ENCODE measurements around the gene ACOXL. TPM values are rescaled to one million over a fixed set of nuclear protein-coding genes. Genes with fewer than 3 reads are reported as not detected.

The ACOXL gene
- total RNA-seq, 1 donor from 2014 or later = under 0.01 TPM

DNA sequence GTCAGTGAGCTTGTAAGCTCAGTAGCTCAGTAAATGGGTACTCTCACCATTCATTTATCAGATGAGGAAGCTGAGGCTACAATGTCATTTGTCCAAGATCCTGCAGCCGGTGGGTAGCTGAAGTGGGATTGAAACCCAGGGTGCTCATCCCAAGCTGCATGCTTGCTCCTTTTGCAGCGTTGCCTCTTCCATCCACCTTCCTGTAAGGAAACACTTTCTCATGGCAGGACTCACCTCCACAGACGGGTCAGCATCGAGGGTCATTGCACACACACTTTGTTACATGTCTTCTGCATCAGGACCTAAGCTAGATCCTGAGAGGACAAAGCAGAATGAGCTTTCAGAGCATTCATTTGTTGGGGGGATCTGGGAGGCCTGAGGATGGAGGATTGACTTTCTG is 60.7 kb downstream of the ACOXL start:
- no peak for DNase-seq (ENCODE audit: low read depth, low spot score)

- DNase-seq (ENCODE audit: low read depth, low spot score) = no peak
Observed at GRCh38 chr2:110794390-110794789, 62.0 kb downstream of the ACOXL start.

DNA sequence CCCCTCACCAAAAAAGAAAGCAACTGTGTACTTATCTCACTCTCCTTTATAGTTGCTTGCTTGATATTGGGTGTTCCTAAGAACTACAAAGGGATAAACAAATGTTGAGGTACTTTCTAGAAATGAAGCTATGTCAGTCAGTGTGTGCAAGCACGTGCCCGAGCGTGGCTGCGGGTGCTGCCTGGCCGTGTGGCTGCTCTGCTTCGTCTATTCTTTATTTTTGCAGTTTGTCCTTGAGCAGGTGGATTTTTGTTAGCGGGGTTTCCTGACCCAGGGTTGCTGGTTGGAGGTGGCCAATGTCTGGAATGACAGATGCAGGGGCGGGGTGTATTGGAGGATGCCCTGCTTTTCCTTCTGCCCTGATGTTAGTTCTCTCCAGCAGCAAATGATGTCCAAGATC is 62.6 kb downstream of the ACOXL start:
- no peak for DNase-seq (ENCODE audit: low read depth, low spot score)

DNA sequence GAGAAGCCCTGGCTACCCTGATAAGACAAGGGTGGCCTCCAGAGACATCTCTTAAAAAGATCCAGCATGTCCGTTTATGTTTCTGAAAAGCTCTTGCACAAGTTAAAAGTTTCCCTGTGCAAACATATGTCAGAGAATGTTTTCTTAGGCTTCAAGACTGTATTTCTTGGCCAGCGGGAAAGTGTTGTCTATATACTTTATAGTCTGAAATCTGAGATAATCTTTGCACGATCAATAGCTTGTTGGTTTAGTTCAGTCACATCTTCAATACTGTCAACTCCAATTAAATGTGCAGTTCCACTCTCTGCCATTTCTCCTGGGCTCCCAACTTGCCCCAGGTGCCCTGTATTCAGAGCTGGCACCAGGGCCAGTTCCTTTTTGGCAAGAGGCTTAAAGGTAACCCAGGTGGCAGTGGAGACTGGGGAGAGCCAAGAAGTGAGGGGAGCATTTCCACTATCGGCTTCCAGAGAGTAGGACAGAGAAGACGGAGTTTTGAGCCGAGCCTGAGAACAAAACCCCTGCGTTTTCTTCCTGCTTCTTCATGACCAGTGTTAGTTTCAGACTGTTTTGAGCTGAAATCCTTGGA is 64.4 kb downstream of the ACOXL start:
- no peak for DNase-seq (ENCODE audit: low read depth, low spot score)

DNA sequence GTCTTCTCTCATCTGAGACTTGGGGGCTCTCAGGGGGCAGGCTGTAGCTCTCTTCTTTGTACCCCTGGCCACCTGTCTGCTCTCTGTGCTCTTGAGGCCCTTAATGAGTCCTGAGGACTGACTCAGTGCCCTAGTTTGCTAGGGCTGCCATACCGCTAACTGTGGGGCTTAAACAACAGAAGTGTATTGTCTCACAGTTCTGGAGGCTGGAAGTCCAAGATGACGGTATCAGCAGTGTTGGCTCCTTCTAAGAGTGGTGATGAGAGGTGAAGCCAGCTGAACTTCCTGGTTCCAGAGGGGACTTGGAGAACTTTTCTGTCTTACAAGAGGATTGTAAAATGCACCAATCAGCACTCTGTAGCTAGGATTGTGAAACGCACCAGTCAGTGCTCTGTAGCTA is 67.0 kb downstream of the ACOXL start:
- no peak for DNase-seq (ENCODE audit: low read depth, low spot score)

DNA sequence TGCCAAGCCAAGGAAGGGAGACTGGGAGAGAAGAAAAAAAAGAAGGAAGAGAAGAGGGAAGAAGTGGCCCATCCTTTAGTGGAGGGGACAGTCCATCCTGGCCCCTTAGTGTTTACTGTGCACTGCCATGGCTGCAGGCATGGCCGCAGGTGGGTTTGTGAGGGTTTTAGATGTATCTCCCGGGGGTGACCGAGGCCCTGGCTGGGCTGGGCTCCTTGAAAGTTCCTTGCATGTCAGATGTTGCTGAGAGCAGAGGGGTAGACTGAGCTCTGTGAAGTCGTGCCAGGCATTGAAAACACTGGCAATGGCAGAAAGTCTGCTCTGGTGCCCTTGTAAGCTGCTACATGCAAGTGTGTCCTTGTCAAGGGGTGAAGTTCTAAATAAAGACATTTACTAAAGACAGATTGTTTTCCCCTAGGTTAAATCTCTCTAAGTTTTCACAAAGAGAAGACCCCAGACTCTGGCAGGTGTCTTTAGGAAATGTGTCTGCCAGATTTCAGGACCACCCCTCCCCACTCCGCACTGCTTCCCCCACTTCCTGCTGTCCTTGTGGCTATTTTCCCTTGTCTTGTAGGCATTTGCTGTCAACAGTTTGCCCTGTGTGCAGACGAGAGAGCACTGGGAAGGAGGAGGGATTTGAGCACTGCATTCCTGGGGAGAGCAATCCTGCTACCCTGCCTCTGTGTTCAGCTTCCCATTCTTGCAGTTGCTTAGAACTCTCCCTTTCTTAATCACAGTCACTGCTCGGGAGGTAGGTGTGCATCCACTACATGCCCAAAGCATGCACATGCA is 68.4 kb downstream of the ACOXL start:
- no peak for DNase-seq (ENCODE audit: low read depth, low spot score)

DNA sequence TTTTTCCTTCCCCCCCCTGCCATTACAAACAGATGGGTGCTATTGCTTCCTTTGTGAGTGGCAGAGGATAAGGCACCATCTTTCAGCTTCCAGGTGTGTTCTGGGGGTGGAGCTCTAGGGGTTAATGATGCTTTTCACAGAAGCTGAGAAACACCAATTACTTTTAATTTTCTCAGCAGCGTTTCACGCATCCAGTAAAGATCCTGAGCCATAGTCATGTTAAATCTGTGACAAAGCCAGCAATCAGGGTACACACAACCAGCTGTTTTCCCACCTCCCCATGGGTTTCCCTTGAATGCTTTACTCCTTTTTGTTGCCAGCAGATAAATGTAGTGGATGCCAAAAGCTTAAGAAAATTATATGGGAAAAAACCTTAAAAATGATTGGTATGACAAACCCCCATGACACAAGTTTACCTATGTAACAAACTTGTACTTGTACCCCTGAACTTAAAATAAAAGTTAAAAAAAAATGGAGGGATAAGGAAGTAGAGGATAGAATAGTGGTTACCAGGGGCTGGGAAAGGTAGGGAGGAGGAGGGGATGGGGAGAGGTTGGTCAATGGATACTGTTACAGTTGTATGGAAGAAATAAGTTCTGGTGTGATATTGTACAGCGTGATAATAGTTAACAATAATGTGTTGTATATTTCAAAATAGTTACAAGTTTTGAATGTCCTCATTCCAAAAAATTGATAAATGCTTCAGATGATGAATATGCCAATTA is 70.0 kb downstream of the ACOXL start:
- DNase-seq (ENCODE audit: low read depth, low spot score) = no peak

DNA sequence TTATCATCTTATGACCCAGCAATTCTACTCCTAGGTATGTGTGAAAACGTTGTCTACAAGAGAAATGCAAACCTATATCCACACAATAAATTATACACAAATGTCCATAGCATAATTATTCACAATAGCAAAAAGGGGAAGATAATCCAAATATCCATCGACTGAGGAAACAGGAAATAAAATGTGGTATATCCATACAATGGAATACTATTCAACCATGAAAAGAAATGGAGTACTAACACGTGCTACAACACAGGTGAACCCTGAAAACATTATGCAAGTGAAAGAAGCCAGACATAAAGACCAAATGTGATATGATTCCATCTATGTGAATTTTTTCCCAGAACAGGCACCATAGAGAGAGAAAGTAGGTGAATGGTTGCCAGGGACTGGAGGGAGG is 72.1 kb downstream of the ACOXL start:
- DNase-seq (ENCODE audit: low read depth, low spot score) = no peak

GRCh38 chr2:110804915-110805314 is 72.5 kb downstream of the ACOXL start:
- no peak for DNase-seq (ENCODE audit: low read depth, low spot score)

DNA sequence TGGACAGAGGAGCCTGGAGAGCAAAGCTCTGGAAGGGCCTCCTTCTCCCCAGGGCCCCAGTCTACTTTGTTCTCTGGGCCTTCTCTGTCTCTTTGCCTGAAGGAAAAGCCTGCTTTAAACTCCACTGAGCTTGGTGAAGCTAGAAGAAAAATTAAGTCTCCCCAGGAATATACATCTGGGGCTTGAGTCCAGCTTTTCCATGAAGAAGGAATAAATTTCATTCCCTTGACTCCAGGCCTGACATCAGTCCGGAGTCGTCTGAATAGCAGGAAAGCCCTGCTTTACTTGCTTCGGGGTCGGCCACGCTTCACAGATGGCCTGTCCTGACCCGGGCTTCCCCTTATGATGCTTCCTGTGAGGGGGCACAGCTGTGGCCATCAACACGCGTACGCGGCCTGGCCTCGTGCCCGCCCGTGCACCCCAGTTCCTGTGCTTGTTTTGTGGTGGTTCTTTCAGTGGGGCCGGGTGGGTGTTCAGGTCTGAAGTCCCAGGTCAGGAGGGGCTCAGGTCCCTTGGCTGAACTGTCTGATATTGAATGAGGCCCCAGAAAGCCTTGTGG is 73.6 kb downstream of the ACOXL start:
- DNase-seq (ENCODE audit: low read depth, low spot score) = no peak

DNA sequence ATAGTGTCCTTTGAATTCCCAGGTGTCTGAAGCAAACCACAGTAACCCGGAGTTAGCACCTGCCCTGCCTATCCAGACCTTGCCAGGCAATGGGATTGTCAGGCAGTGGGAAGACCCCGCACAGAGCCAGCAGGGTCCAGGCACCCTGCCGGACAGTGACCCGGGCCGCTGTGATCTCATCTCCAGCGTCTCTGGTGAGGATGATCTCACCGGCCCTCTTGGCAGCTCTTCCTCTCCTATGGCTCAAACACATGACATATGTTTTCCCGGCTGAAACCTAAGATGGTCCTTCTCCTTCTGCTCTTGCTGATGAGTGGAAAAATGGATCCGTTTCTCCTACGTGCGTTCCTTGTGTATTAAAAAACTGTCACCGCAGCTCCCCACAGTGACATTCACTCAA is 75.1 kb downstream of the ACOXL start:
- DNase-seq (ENCODE audit: low read depth, low spot score) = no peak

GRCh38 chr2:110810404-110810803 is 78.0 kb downstream of the ACOXL start:
- DNase-seq (ENCODE audit: low read depth, low spot score) = no peak

DNA sequence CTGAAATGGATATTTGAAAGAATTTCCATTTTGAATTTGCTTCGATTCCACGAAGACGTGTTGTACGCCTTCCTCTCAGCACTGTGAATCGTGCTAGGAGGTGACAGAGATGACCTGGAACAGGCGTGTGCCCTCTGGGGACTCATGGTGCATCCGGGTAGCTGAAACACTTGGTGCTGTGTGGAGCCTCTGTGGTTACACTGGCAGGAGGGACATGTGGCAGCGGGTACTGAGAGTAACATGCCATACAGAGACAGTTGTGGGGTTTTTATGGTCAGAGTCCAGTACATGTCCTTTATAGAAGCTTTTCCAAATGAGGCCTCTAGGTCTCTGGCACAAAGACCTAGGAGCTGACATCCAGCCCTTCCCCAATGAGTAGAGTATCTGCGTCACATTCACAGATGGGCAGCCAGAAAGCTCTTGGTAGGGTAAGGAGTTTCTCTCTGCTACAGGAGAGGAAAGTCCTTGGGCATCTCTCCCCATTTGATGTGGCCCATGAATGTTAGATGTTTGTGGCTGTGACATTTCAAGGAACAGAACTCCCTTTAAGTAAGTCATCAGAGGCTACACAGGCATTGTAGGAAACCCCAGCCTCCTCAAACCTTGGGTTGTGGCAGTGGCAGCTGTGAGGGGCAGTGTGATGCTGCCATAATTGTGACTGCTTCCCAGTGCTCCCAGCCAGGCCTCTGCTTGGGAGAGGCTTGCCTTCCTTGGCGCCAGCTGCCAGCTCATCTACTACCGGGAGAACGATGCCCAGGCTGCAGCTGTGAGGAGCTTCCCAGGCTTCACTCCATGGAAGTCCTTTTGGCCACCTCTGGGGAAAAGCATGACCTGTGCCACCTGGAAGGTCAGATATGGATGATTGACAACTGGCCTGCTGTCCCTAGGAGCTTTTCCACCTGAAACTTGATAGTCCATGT is 80.6 kb downstream of the ACOXL start:
- no peak for DNase-seq (ENCODE audit: low read depth, low spot score)

- no peak for DNase-seq (ENCODE audit: low read depth, low spot score)
Observed at GRCh38 chr2:110813896-110814295, 81.5 kb downstream of the ACOXL start.

- no peak for DNase-seq (ENCODE audit: low read depth, low spot score)
Observed at GRCh38 chr2:110815938-110816337, 83.6 kb downstream of the ACOXL start.

DNA sequence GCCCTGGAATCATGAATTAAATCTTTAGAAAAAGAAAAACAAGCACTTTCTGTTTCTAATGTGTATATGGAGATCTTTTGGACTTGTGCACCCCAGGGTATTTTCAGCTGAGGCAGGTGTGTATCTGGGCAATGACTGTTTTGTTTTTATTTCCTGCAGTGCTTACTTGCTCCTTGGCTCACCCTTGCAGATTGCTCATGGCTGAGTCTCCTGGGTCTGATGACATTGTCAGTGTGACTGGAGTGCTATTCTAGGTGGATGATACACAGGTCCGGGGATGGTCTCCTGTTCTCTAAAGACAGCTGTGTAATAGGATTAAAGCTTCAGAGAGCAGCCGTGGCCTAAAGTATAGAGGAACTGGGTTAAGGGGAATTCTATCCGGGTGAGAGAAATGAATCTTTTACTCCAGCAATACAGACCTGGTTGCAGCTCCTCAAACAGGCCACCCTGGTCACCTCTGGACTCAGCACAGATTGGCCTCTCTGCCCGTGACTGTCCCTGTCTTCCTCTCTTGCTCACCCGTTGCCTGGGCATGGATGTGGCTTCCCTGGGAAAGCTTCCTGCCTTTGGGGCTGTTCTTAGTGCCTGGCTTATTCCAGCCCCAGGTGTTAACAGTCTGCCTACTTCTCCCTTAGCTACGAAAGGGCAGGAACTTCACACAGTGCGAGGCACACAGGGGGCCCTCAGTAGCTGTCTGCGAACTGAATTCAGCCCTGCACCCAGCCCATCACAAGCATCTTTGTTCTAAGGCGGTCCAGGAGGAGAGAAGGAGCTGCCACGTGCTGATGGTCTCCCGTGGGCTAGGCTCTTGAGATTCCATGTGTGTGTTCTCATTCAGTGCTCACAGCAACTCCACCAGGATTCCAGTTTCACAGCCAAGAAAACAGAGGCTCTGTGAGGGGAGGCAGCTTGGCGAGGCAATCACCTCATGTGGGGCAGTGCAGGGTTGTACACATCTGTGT is 84.3 kb downstream of the ACOXL start:
- no peak for DNase-seq (ENCODE audit: low read depth, low spot score)

DNA sequence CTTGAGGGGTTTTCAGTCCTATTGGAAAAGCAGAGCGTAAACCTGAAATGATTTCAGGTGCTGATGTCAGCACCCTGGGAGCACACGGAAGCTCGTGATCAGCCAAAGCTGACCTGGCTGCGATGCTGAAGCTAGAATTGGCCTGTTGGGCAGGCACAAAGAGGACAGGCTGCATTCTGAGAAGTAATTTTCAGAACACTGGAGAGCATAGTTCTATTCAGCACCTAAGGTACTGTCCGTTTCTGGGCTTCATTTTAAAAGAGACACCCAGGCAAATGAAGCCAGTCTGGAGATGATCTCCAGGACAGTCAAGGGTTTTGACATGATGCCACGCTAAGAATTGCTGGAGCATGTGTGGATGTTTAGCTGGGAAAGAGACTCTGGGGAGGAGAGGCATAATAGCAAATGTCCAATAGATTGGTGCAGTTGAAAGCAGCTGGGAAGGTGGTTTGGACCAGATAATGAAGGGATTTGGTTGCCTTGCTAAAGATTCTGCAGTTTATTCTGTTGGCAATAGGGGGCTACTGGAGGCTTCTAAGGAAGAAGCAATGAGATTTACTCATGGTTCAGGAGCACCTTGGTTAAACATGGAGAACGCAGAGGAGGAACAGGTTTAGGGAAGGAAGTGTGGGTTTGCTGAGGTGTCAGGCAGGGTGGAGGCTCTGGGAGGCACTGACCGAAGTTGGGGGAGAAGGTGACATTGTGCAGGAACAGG is 86.6 kb downstream of the ACOXL start:
- DNase-seq (ENCODE audit: low read depth, low spot score) = no peak

- DNase-seq (ENCODE audit: low read depth, low spot score) = no peak
Observed at GRCh38 chr2:110819711-110820110, 87.3 kb downstream of the ACOXL start.

DNA sequence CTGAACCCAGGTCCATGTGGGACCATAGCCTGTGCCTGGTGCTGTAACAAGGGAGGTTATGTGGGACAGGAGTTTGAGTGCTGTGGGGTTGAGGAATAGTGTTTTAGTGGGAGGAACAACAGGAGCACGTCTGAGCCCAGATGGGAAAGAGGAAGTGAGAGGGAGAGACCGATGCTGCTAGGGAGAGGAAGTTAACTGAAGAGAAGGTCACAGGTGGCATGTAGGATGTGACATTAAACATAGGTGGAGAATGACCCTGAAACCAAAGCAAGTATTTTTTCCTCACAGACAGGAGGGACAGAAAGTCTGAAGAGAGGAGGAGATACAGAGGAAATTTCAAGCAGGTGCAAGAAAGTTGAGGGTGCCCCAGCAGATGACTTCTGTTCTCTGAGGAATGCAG is 87.8 kb downstream of the ACOXL start:
- DNase-seq (ENCODE audit: low read depth, low spot score) = no peak
